RWPE1 (cell line): ENCODE data around the gene ATP6V1B1.

Experiments
- CTCF ChIA-PET: fragments of 350-600 bp; sonication (Branson Sonifier 250); formaldehyde crosslinking; extraction: SDS; loops from one replicate; lab custom pipeline; 2021; lab: Yijun Ruan, JAX
- POLR2A ChIA-PET: fragments of 400-600 bp; formaldehyde crosslinking; extraction: SDS; loops from one replicate; lab custom pipeline; 2020; ENCODE audit warnings: antibody characterized with exemption; ENCODE audit not compliant: low non-redundant PET; lab: Yijun Ruan, JAX
- DNase-seq: peaks from one replicate; pipeline ENCODE4 v3.0.0; 2012; ENCODE audit warnings: low spot score
- H3K27ac ChIP-seq: fragments of 450-650 bp; 2 replicates; pipeline ENCODE4 v1.5.1; 2017
- TF ChIP-seq, protein P1 (sequence below): fragments of 450-650 bp; conservative IDR thresholded peaks from 2 replicates; pipeline ENCODE4 v1.5.1; 2017; ENCODE audit warnings: low read depth, mild to moderate bottlenecking

Gene ATP6V1B1

GRCh38 chr2:70894765-70895164 lies 40.9 kb upstream of the ATP6V1B1 start:
- TF ChIP-seq, protein P1, sequence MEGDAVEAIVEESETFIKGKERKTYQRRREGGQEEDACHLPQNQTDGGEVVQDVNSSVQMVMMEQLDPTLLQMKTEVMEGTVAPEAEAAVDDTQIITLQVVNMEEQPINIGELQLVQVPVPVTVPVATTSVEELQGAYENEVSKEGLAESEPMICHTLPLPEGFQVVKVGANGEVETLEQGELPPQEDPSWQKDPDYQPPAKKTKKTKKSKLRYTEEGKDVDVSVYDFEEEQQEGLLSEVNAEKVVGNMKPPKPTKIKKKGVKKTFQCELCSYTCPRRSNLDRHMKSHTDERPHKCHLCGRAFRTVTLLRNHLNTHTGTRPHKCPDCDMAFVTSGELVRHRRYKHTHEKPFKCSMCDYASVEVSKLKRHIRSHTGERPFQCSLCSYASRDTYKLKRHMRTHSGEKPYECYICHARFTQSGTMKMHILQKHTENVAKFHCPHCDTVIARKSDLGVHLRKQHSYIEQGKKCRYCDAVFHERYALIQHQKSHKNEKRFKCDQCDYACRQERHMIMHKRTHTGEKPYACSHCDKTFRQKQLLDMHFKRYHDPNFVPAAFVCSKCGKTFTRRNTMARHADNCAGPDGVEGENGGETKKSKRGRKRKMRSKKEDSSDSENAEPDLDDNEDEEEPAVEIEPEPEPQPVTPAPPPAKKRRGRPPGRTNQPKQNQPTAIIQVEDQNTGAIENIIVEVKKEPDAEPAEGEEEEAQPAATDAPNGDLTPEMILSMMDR: no peak
- CTCF ChIA-PET: no interaction called here
- POLR2A ChIA-PET: no interaction called here
- no peak overlapping the region for H3K27ac ChIP-seq
- no peak for DNase-seq

DNA sequence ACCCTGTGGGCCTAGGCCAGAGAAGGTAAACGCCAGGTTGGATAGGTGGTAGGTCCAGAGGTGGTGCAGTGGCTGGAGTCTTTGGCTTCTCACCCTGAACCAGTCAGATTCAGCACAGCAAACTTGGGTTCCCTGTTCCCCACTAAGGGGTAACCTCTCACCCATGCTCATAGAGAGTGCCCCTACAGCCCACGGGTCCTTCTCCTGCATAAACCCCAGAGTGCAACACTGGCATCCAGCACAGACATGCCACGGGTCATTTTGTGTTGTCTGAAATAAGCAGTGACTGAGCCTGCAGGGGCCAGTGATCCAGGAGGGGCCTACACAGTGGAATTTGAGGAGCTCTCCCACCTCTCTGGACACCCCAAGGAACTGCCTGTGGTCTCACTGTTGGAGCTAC lies 40.5 kb upstream of the ATP6V1B1 start:
- CTCF ChIA-PET: no interaction called here
- POLR2A ChIA-PET: no interaction called here
- DNase-seq: no peak
- TF ChIP-seq, protein P1: no peak
- H3K27ac ChIP-seq: no peak overlapping the region

DNA sequence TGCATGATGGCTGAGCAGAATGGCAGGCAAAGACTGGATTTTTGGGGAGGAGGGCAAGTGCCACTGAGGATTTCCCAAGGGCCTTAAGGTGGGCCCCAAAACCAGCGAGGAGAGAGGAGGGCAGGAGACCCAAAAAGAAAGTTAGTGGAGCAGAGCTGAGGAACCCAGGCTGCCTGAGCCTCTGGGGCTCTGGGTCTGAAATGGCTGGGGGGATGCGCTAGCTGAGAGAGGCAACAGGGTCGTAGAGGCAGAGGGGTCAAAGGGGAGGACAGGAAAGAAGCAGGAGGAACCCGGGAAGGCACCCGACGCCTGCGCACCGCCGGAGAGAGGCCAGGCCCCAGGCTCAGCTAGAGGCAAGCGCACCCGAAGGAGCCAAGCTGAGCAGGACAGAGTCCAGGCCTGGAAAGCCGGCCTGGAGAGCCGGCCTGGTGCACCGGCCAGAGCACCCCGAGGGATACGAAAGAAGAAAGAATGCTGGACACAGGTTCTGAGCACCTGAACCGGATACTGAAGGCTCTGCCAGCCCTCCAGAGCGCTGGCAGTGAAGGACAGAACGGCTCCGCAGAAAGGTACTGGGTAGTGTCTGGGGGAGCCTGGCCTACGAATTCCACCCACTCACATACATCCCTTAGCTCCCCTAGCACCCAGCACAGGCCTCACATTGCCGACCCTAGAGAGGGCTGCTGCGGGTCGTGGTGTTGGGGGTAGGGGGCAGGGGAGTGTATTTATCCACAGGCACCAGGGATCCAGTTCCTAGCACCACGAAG lies 39.5 kb upstream of the ATP6V1B1 start:
- no peak overlapping the region for H3K27ac ChIP-seq
- TF ChIP-seq, protein P1: no peak
- ChIA-PET POLR2A (no interaction called here), CTCF (interaction anchor here (0.6 to 0.7 kb wide), 3 partner anchors 15 to 36 kb away, joined by 3 read pairs; no protein-coding TSS in a partner anchor)
- DNase-seq: no peak

GRCh38 chr2:70896765-70897202 lies 38.9 kb upstream of the ATP6V1B1 start:
- DNase-seq: no peak
- CTCF ChIA-PET: interaction anchor here (0.6 to 1.0 kb wide), 3 partner anchors 25 to 107 kb away, joined by 3 read pairs; no protein-coding TSS in a partner anchor
- TF ChIP-seq, protein P1: no peak
- no peak overlapping the region for H3K27ac ChIP-seq
- POLR2A ChIA-PET: no interaction called here

DNA sequence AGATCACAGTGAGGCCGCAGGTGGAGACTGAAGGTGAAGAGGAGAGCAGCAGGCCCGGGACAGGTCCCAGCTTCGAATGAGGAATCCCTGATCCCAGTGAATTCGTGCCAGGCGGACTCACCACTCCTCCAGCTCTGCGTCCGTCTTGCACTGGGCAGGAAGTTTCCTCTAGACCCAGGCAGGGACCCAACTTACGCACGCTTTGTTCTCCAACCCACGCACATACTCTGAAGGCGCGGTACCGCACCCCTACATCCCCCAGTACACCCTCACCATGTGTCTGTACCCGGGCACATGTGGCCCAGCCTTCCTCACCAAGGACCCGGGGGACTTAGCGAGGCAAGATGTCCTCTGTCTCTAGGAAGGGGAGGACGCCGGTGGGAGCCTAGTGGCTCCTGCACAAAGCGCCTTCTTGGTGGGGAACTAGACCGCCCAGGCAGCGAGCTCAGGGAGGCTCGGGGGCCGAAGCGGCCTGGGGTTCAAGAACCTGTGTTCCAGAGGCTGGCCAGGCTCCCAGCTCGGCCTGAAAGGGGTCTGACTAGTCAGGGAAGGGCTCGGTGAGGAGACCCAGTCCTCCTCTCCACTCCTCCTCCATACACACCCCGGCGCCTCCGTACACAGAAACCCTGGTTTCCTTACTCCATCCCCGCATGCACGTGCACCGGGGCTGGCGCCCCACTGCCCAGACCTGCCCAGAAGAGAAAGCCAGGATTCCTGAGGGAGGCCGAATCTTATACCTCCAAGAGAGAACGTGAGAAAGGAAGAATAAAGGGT lies 38.3 kb upstream of the ATP6V1B1 start:
- POLR2A ChIA-PET: no interaction called here
- TF ChIP-seq, protein P1: no peak
- CTCF ChIA-PET: interaction anchor here (1.0 kb wide), 1 partner anchor 108 kb away, joined by 3 read pairs; no protein-coding TSS in a partner anchor
- DNase-seq: no peak
- no peak overlapping the region for H3K27ac ChIP-seq

DNA sequence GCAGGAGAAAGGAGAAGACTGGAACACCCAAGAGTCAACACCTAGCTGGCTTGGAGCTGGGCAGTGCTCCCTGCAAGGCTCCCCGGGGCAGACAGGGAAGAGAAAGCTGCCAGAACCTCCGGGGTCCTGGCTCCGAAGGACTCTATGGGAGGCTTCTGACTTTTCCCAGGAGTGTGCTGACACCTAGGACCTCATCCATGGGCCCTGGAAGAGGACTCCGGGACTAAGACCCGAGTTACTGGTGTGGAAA lies 37.8 kb upstream of the ATP6V1B1 start:
- CTCF ChIA-PET: no interaction called here
- TF ChIP-seq, protein P1: no peak
- no peak overlapping the region for H3K27ac ChIP-seq
- no peak for DNase-seq
- POLR2A ChIA-PET: no interaction called here
